GM23338 (cell line): ENCODE results near the gene MPRIP. TPM values are rescaled to one million over a fixed set of nuclear protein-coding genes. Genes with fewer than 3 reads are reported as not detected.

Experiments
- ATAC-seq: fragments of 200-7000 bp; cut with Tn5 transposase; 3 replicates; pipeline ENCODE4 v1.9.1; 2020
- DNase-seq: peaks from one replicate; pipeline ENCODE4 v3.0.0-alpha.2; 2015; ENCODE audit warnings: low spot score
- H2AFZ ChIP-seq: fragments of 200-600 bp; sonication (generic); 2 replicates; pipeline ENCODE4 v1.8.0; 2016; ENCODE audit warnings: antibody characterized with exemption, mild to moderate bottlenecking, moderate library complexity
- H3F3A ChIP-seq: fragments of 200-600 bp; sonication (generic); replicated peaks from 2 replicates; pipeline ENCODE4 v1.8.0; 2017; ENCODE audit warnings: antibody characterized with exemption, mixed run types, low read depth
- H3K27ac ChIP-seq: fragments of 200-600 bp; sonication (generic); 2 replicates; pipeline ENCODE4 v1.6.1; 2016; ENCODE audit warnings: low read depth
- H3K27me3 ChIP-seq: fragments of 200-600 bp; sonication (generic); 2 replicates; pipeline ENCODE4 v1.8.0; 2016; ENCODE audit warnings: mild to moderate bottlenecking, mixed run types, moderate library complexity; ENCODE audit not compliant: insufficient read depth
- H3K36me3 ChIP-seq: fragments of 200-600 bp; sonication (generic); 2 replicates; pipeline ENCODE4 v1.8.0; 2016; ENCODE audit warnings: mild to moderate bottlenecking; ENCODE audit not compliant: insufficient read depth
- H3K4me1 ChIP-seq: fragments of 200-600 bp; sonication (generic); 2 replicates; pipeline ENCODE4 v1.8.0; 2016; ENCODE audit warnings: mild to moderate bottlenecking, moderate library complexity; ENCODE audit not compliant: insufficient read depth
- H3K4me2 ChIP-seq: fragments of 200-600 bp; sonication (generic); 2 replicates; pipeline ENCODE4 v1.7.1; 2017; ENCODE audit warnings: mixed run types
- H3K4me3 ChIP-seq: fragments of 200-600 bp; sonication (generic); 2 replicates; pipeline ENCODE4 v1.6.1; 2016; ENCODE audit warnings: mixed run types
- H3K79me2 ChIP-seq: fragments of 200-600 bp; sonication (generic); replicated peaks from 2 replicates; pipeline ENCODE4 v1.8.0; 2017; ENCODE audit warnings: mild to moderate bottlenecking; ENCODE audit not compliant: insufficient read depth
- H3K9me2 ChIP-seq: fragments of 200-600 bp; sonication (generic); 2 replicates; pipeline ENCODE4 v1.8.0; 2017; ENCODE audit not compliant: insufficient read depth
- H4K20me1 ChIP-seq: fragments of 200-600 bp; sonication (generic); replicated peaks from 2 replicates; pipeline ENCODE4 v1.8.0; 2017; ENCODE audit warnings: mild to moderate bottlenecking; ENCODE audit not compliant: insufficient read depth
- H3K27ac Mint-ChIP-seq: 2 replicates; pipeline ENCODE4 v1.8.0; 2020; ENCODE audit warnings: inconsistent platforms, mild to moderate bottlenecking, moderate library complexity, mixed read lengths
- H3K27me3 Mint-ChIP-seq: 3 replicates; pipeline ENCODE4 v1.8.0; 2022; ENCODE audit warnings: low read depth, mild to moderate bottlenecking, moderate library complexity, mixed read lengths, inconsistent platforms; ENCODE audit not compliant: insufficient read depth, poor library complexity
- H3K36me3 Mint-ChIP-seq: 3 replicates; pipeline ENCODE4 v1.8.0; 2021; ENCODE audit warnings: low read depth, mild to moderate bottlenecking, inconsistent platforms, moderate library complexity, mixed read lengths
- H3K4me1 Mint-ChIP-seq: 3 replicates; pipeline ENCODE4 v1.8.0; 2020; ENCODE audit warnings: mild to moderate bottlenecking, inconsistent platforms, mixed read lengths
- H3K4me3 Mint-ChIP-seq: 3 replicates; pipeline ENCODE4 v1.8.0; 2021; ENCODE audit warnings: moderate library complexity, mild to moderate bottlenecking, inconsistent platforms, mixed read lengths
- H3K9me3 Mint-ChIP-seq: 3 replicates; pipeline ENCODE4 v1.8.0; 2020; ENCODE audit warnings: moderate library complexity, mild to moderate bottlenecking, inconsistent platforms, mixed read lengths
- CREB1 ChIP-seq: fragments of 250-450 bp; sonication (Bioruptor Pico); IDR thresholded peaks from 2 replicates; pipeline ENCODE4 v1.5.0; 2020; ENCODE audit warnings: low read depth, mild to moderate bottlenecking, moderate library complexity
- EZH2 ChIP-seq: fragments of 200-600 bp; sonication (generic); IDR thresholded peaks from one replicate; pipeline ENCODE4 v1.8.0; 2017; ENCODE audit warnings: antibody characterized with exemption, mild to moderate bottlenecking, low read depth; ENCODE audit not compliant: unreplicated experiment
- EZH2phosphoT487 ChIP-seq: fragments of 200-600 bp; sonication (generic); IDR thresholded peaks from one replicate; pipeline ENCODE4 v1.8.1; 2018; ENCODE audit warnings: antibody characterized with exemption; ENCODE audit not compliant: unreplicated experiment
- NANOG ChIP-seq: IDR thresholded peaks from 2 replicates; pipeline ENCODE4 v1.6.1; 2016; ENCODE audit warnings: antibody characterized with exemption, borderline replicate concordance
- POLR2AphosphoS5 ChIP-seq: IDR thresholded peaks from 2 replicates; pipeline ENCODE4 v1.6.1; 2016; ENCODE audit warnings: antibody characterized with exemption, low read depth
- REST ChIP-seq: IDR thresholded peaks from one replicate; pipeline ENCODE4 v1.6.1; 2018; ENCODE audit warnings: antibody characterized with exemption; ENCODE audit not compliant: unreplicated experiment
- ZNF114 ChIP-seq: fragments of 250-450 bp; sonication (Bioruptor Pico); IDR thresholded peaks from 2 replicates; pipeline ENCODE4 v1.5.0; 2020; ENCODE audit warnings: mild to moderate bottlenecking, moderate library complexity
- ZNF331 ChIP-seq: fragments of 250-450 bp; sonication (Bioruptor Pico); IDR thresholded peaks from 2 replicates; pipeline ENCODE4 v1.5.0; 2020; ENCODE audit warnings: low read depth, mild to moderate bottlenecking, moderate library complexity
- polyA plus RNA-seq: library from polyadenylated mRNA; unstranded; fragments of >200 nt; fragmentation: Nextera tagmentation; extraction: Ambion mirVana; gene quantifications from 2 replicates; pipeline ENCODE4 v1.2.1, GENCODE V29; 2016
- total RNA-seq: library from RNA; depleted of rRNA; stranded (reverse); fragments of >200 nt; shearing (Covaris generic); gene quantifications from 2 replicates; pipeline ENCODE4 v1.2.3, GENCODE V29; 2014

MPRIP gene
- total and polyA plus RNA-seq, 2 experiments from 2014 or later = 39.3 to 113 TPM

GRCh38 chr17:17078832-17079231 is 36.6 kb downstream of the MPRIP start (continued):
- TF ChIP-seq REST = no peak
- no peak for TF ChIP-seq CREB1 (CRISPR knock-in tag)
- TF ChIP-seq NANOG = no peak

GRCh38 chr17:17079336-17079735 is 37.1 kb downstream of the MPRIP start:
- Histone ChIP-seq H4K20me1 (peaks cover 18% of the 10 kb centered on the region), H2AFZ (no peak overlapping the region), H3K36me3 (no peaks in the 10 kb centered on the region; the same call in 1 of the 2 replicates), H3F3A (no peaks in the 10 kb centered on the region), H3K27me3 (no peaks in the 10 kb centered on the region), H3K79me2 (peaks cover 38% of the 10 kb centered on the region), H3K4me1 (no peaks in the 10 kb centered on the region), H3K4me3 (no peak overlapping the region), H3K9me2 (no peaks in the 10 kb centered on the region), H3K4me2 (no peak overlapping the region), H3K27ac (no peak overlapping the region)
- no peak overlapping the region for H3K4me3 Mint-ChIP-seq
- peaks cover 9% of the 10 kb centered on the region; the same call in 2 of the 3 replicates for H3K36me3 Mint-ChIP-seq
- DNase-seq = no peak
- no peaks in the 10 kb centered on the region; the same call in 2 of the 3 replicates for H3K9me3 Mint-ChIP-seq
- H3K4me1 Mint-ChIP-seq = no peaks in the 10 kb centered on the region
- peak; percentile 63 for ATAC-seq
- no peak for TF ChIP-seq POLR2AphosphoS5
- TF ChIP-seq EZH2 = no peak
- H3K27me3 Mint-ChIP-seq = peaks cover 7% of the 10 kb centered on the region
- no peak overlapping the region; the same call in 1 of the 2 replicates for H3K27ac Mint-ChIP-seq

- H3K27ac ChIP-seq = no peak overlapping the region
- no peak overlapping the region for H3K4me2 ChIP-seq
- no peaks in the 10 kb centered on the region for H3K4me1 ChIP-seq
- no peak overlapping the region for H3K4me3 ChIP-seq
- DNase-seq (no peak), ATAC-seq (no peak)
- H3F3A ChIP-seq = no peaks in the 10 kb centered on the region
- H3K79me2 ChIP-seq = peaks cover 38% of the 10 kb centered on the region
- H2AFZ ChIP-seq = no peak overlapping the region
- no peak overlapping the region for H3K4me3 Mint-ChIP-seq
- H3K27me3 Mint-ChIP-seq = peaks cover 7% of the 10 kb centered on the region
- H3K27ac Mint-ChIP-seq = no peak overlapping the region; the same call in 1 of the 2 replicates
- no peaks in the 10 kb centered on the region for H3K4me1 Mint-ChIP-seq
- H3K9me3 Mint-ChIP-seq = no peaks in the 10 kb centered on the region; the same call in 2 of the 3 replicates
- H4K20me1 ChIP-seq = peaks cover 18% of the 10 kb centered on the region
- H3K36me3 ChIP-seq = no peaks in the 10 kb centered on the region; the same call in 1 of the 2 replicates
- H3K9me2 ChIP-seq = no peaks in the 10 kb centered on the region
- H3K27me3 ChIP-seq = no peaks in the 10 kb centered on the region
- peaks cover 9% of the 10 kb centered on the region; the same call in 2 of the 3 replicates for H3K36me3 Mint-ChIP-seq
- TF ChIP-seq POLR2AphosphoS5 (no peak), ZNF331 (CRISPR knock-in tag) (no peak), EZH2phosphoT487 (no peak), ZNF114 (CRISPR knock-in tag) (no peak), REST (no peak)
Measured at GRCh38 chr17:17079761-17080160, 37.5 kb downstream of the MPRIP start.
